ENCODE results near the gene NABP2.
A peak's percentile ranks its signal among the peaks of the same experiment; 100 is the strongest.

The NABP2 gene

GRCh38 chr12:56202366-56202765 is 21.8 kb upstream of the NABP2 start:
- Histone ChIP-seq H4K20me1 (ENCODE audit: insufficient read depth, low read length) (no peaks in the 10 kb centered on the region), H3K4me2 (ENCODE audit: insufficient read depth, low read length) (no peak overlapping the region), H3K9me3 (ENCODE audit: insufficient read depth, low read length, severe bottlenecking) (no peaks in the 10 kb centered on the region), H2AFZ (ENCODE audit: low read depth, low read length) (no peak overlapping the region), H3K4me3 (ENCODE audit: low read depth in 1 of 2, low read length in 2 of 2) (no peak overlapping the region), H3K9ac (ENCODE audit: low read depth, low read length) (no peak overlapping the region), H3K27me3 (ENCODE audit: insufficient read depth, low read length, poor library complexity) (no peaks in the 10 kb centered on the region), H3K36me3 (ENCODE audit: insufficient read depth, low read length) (peaks cover 20% of the 10 kb centered on the region), H3K27ac (ENCODE audit: low read length) (no peak overlapping the region), H3K4me1 (ENCODE audit: insufficient read depth, low read length) (no peaks in the 10 kb centered on the region), H3K79me2 (ENCODE audit: insufficient read depth, low read length) (no peaks in the 10 kb centered on the region)
- DNase-seq (no peak), ATAC-seq (ENCODE audit: insufficient read depth, low read depth) (no peak)
- no peak for TF ChIP-seq EZH2 (IDR thresholded peaks at IDR 0.05; ENCODE audit: borderline replicate concordance, low read depth, low read length, severe bottlenecking)
- no peak for TF ChIP-seq CTCF (IDR thresholded peaks at IDR 0.05; ENCODE audit: borderline replicate concordance, extremely low read depth, low read length, poor library complexity, severe bottlenecking)

- Histone ChIP-seq H3K9me3 (ENCODE audit: insufficient read depth, low read length, severe bottlenecking) (no peaks in the 10 kb centered on the region), H3K9ac (ENCODE audit: low read depth, low read length) (no peak overlapping the region), H3K79me2 (ENCODE audit: insufficient read depth, low read length) (no peaks in the 10 kb centered on the region), H3K27me3 (ENCODE audit: insufficient read depth, low read length, poor library complexity) (no peaks in the 10 kb centered on the region), H3K4me1 (ENCODE audit: insufficient read depth, low read length) (no peaks in the 10 kb centered on the region), H3K4me3 (ENCODE audit: low read depth in 1 of 2, low read length in 2 of 2) (no peak overlapping the region), H4K20me1 (ENCODE audit: insufficient read depth, low read length) (no peaks in the 10 kb centered on the region), H3K36me3 (ENCODE audit: insufficient read depth, low read length) (peaks cover 24% of the 10 kb centered on the region), H2AFZ (ENCODE audit: low read depth, low read length) (no peak overlapping the region), H3K27ac (ENCODE audit: low read length) (no peak overlapping the region), H3K4me2 (ENCODE audit: insufficient read depth, low read length) (no peak overlapping the region)
- TF ChIP-seq CTCF (IDR thresholded peaks at IDR 0.05; ENCODE audit: borderline replicate concordance, extremely low read depth, low read length, poor library complexity, severe bottlenecking) (no peak), EZH2 (IDR thresholded peaks at IDR 0.05; ENCODE audit: borderline replicate concordance, low read depth, low read length, severe bottlenecking) (no peak)
- ATAC-seq (ENCODE audit: insufficient read depth, low read depth) (no peak), DNase-seq (no peak)
Observed at GRCh38 chr12:56202838-56203237, 21.3 kb upstream of the NABP2 start.

- Histone ChIP-seq H3K4me2 (ENCODE audit: insufficient read depth, low read length) (no peak overlapping the region), H3K9me3 (ENCODE audit: insufficient read depth, low read length, severe bottlenecking) (no peaks in the 10 kb centered on the region), H2AFZ (ENCODE audit: low read depth, low read length) (no peak overlapping the region), H3K27ac (ENCODE audit: low read length) (no peak overlapping the region), H4K20me1 (ENCODE audit: insufficient read depth, low read length) (no peaks in the 10 kb centered on the region), H3K9ac (ENCODE audit: low read depth, low read length) (no peak overlapping the region), H3K27me3 (ENCODE audit: insufficient read depth, low read length, poor library complexity) (no peaks in the 10 kb centered on the region), H3K4me3 (ENCODE audit: low read depth in 1 of 2, low read length in 2 of 2) (no peak overlapping the region), H3K4me1 (ENCODE audit: insufficient read depth, low read length) (no peaks in the 10 kb centered on the region), H3K79me2 (ENCODE audit: insufficient read depth, low read length) (no peaks in the 10 kb centered on the region), H3K36me3 (ENCODE audit: insufficient read depth, low read length) (peaks cover 29% of the 10 kb centered on the region)
- no peak for TF ChIP-seq EZH2 (IDR thresholded peaks at IDR 0.05; ENCODE audit: borderline replicate concordance, low read depth, low read length, severe bottlenecking)
- TF ChIP-seq CTCF (IDR thresholded peaks at IDR 0.05; ENCODE audit: borderline replicate concordance, extremely low read depth, low read length, poor library complexity, severe bottlenecking) = no peak
- DNase-seq (no peak), ATAC-seq (ENCODE audit: insufficient read depth, low read depth) (no peak)
Observed at GRCh38 chr12:56204275-56204674, 19.9 kb upstream of the NABP2 start.

GRCh38 chr12:56205445-56205844 is 18.7 kb upstream of the NABP2 start:
- no peak overlapping the region for H3K4me2 ChIP-seq (ENCODE audit: insufficient read depth, low read length)
- no peaks in the 10 kb centered on the region for H3K27me3 ChIP-seq (ENCODE audit: insufficient read depth, low read length, poor library complexity)
- H3K79me2 ChIP-seq (ENCODE audit: insufficient read depth, low read length) = no peaks in the 10 kb centered on the region
- TF ChIP-seq CTCF (IDR thresholded peaks at IDR 0.05; ENCODE audit: borderline replicate concordance, extremely low read depth, low read length, poor library complexity, severe bottlenecking) = peak; percentile 31
- no peak for TF ChIP-seq EZH2 (IDR thresholded peaks at IDR 0.05; ENCODE audit: borderline replicate concordance, low read depth, low read length, severe bottlenecking)
- H2AFZ ChIP-seq (ENCODE audit: low read depth, low read length) = no peak overlapping the region
- no peak overlapping the region for H3K4me3 ChIP-seq (ENCODE audit: low read depth in 1 of 2, low read length in 2 of 2)
- H3K27ac ChIP-seq (ENCODE audit: low read length) = no peak overlapping the region
- DNase-seq = no peak
- no peaks in the 10 kb centered on the region for H3K4me1 ChIP-seq (ENCODE audit: insufficient read depth, low read length)
- no peaks in the 10 kb centered on the region for H3K9me3 ChIP-seq (ENCODE audit: insufficient read depth, low read length, severe bottlenecking)
- no peaks in the 10 kb centered on the region for H4K20me1 ChIP-seq (ENCODE audit: insufficient read depth, low read length)
- H3K9ac ChIP-seq (ENCODE audit: low read depth, low read length) = no peak overlapping the region
- peaks cover 37% of the 10 kb centered on the region for H3K36me3 ChIP-seq (ENCODE audit: insufficient read depth, low read length)
- peak; percentile 63; the same call in 2 of the 3 replicates for ATAC-seq (ENCODE audit: insufficient read depth, low read depth)

Data from DND-41 (cell line).